ENCODE results near the gene COL5A1. TPM values are rescaled to one million over a fixed set of nuclear protein-coding genes. Genes with fewer than 3 reads are reported as not detected.

The COL5A1 gene
- total RNA-seq, 2 donors from 2014 or later = 10.9 to 22.0 TPM

DNA sequence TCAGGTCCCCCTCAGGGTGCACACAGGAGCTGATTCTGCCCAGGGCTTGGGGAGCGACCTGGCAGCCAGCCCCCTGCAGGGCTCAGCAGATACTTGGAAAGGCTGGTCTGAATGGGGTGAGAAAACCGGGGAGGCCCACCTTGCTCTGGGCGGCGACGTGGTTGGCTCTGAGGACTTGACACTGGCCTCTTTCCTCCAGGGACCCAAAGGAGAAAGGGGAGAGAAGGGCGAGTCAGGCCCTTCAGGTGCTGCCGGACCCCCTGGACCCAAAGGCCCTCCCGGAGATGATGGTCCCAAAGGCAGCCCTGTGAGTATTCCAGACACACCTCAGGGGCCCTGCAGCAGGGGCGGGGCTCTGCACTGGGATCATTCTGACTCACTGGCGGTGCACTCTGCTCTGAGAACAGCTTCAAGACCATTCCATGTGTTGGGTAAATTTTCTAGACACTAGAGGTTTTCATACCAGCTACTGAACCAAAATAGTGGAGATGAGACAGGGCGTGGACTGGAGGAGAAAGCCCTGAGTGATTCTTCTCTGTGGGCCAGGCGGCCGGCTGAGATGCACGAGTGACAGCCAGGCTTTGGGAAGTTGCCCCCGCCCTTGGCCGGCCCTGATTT lies 173.1 kb downstream of the COL5A1 start:
- TF ChIP-seq, protein P1, sequence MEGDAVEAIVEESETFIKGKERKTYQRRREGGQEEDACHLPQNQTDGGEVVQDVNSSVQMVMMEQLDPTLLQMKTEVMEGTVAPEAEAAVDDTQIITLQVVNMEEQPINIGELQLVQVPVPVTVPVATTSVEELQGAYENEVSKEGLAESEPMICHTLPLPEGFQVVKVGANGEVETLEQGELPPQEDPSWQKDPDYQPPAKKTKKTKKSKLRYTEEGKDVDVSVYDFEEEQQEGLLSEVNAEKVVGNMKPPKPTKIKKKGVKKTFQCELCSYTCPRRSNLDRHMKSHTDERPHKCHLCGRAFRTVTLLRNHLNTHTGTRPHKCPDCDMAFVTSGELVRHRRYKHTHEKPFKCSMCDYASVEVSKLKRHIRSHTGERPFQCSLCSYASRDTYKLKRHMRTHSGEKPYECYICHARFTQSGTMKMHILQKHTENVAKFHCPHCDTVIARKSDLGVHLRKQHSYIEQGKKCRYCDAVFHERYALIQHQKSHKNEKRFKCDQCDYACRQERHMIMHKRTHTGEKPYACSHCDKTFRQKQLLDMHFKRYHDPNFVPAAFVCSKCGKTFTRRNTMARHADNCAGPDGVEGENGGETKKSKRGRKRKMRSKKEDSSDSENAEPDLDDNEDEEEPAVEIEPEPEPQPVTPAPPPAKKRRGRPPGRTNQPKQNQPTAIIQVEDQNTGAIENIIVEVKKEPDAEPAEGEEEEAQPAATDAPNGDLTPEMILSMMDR (IDR thresholded peaks at IDR 0.05) = no peak
- Histone ChIP-seq H3K9me3 (no peaks in the 10 kb centered on the region), H3K27ac (no peak overlapping the region), H3K4me1 (no peaks in the 10 kb centered on the region), H3K36me3 (peaks cover 22% of the 10 kb centered on the region), H3K4me3 (no peak overlapping the region), H3K27me3 (no peaks in the 10 kb centered on the region)
- DNase-seq (ENCODE audit: low spot score) = no peak

- DNase-seq (ENCODE audit: low spot score) = no peak
- Histone ChIP-seq H3K4me3 (no peak overlapping the region), H3K27me3 (no peaks in the 10 kb centered on the region), H3K9me3 (no peaks in the 10 kb centered on the region), H3K4me1 (no peaks in the 10 kb centered on the region), H3K27ac (no peak overlapping the region), H3K36me3 (peaks cover 26% of the 10 kb centered on the region)
- TF ChIP-seq, protein P1 (IDR thresholded peaks at IDR 0.05) = no peak
These were observed 174.0 kb downstream of the COL5A1 start for GRCh38 chr9:134815435-134816214.

- Histone ChIP-seq H3K4me1 (no peaks in the 10 kb centered on the region), H3K9me3 (no peaks in the 10 kb centered on the region), H3K36me3 (peaks cover 26% of the 10 kb centered on the region), H3K27ac (no peak overlapping the region), H3K4me3 (no peak overlapping the region), H3K27me3 (no peaks in the 10 kb centered on the region)
- TF ChIP-seq, protein P1 (IDR thresholded peaks at IDR 0.05) = no peak
- no peak for DNase-seq (ENCODE audit: low spot score)
These were observed 174.7 kb downstream of the COL5A1 start for GRCh38 chr9:134816264-134816663.

DNA sequence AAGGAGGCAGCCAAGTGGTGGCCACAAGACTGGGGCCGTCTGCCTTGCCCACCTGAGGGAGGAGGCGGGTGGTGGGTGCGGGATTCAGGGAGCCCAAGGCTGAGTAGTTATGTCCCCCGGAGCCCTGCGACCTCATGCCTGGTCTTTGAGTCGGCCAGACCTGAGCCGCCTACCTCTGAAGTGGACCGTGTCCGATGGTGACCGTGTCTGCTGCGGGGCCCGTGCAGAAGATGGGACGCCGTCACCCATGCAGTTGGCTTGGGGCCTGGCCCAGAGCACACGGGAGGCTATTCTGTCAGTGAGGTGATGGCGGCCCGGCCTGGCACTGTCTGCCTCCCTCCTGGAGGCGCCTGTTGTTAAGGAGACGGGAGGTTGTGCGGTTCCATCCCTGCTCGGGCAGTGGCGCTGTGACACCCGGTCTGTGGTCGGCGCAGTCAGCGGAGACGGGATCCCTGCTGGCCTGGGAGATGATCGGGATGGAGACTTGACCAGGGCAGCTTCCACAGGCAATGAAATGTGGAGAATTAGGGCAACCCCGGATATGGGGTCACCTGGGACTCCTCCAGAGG lies 176.5 kb downstream of the COL5A1 start:
- no peak for DNase-seq (ENCODE audit: low spot score)
- no peaks in the 10 kb centered on the region for H3K4me1 ChIP-seq
- no peaks in the 10 kb centered on the region for H3K27me3 ChIP-seq
- H3K4me3 ChIP-seq = no peak overlapping the region
- no peak overlapping the region for H3K27ac ChIP-seq
- TF ChIP-seq, protein P1 (IDR thresholded peaks at IDR 0.05) = no peak
- no peaks in the 10 kb centered on the region for H3K9me3 ChIP-seq
- H3K36me3 ChIP-seq = peaks cover 26% of the 10 kb centered on the region

DNA sequence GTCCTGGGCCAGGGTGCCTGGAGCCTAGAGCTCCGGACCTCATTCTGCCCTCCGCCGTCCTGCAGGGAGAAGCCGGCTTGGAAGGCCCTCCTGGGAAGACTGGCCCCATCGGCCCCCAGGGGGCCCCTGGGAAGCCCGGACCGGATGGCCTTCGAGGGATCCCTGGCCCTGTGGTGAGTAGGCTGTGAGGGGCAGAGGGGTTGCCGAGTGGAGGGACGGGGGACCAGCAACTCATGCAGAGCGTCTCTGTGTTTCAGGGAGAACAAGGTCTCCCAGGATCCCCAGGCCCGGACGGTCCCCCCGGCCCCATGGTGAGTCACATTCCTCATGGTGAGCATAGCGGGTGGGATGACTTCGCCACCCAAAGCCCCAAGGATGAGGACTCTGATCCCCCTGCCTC lies 177.0 kb downstream of the COL5A1 start:
- TF ChIP-seq, protein P1 (IDR thresholded peaks at IDR 0.05) = no peak
- Histone ChIP-seq H3K27me3 (no peaks in the 10 kb centered on the region), H3K4me3 (no peak overlapping the region), H3K9me3 (no peaks in the 10 kb centered on the region), H3K36me3 (peaks cover 26% of the 10 kb centered on the region), H3K27ac (no peak overlapping the region), H3K4me1 (no peaks in the 10 kb centered on the region)
- DNase-seq (ENCODE audit: low spot score) = no peak

All from right atrium auricular region (tissue), 2 donors.